Suppressor macrophage treated with lipopolysaccharide for 4 hours (primary cell): ENCODE measurements around the gene PMPCA.

Source experiments
- DNase-seq: peaks from one replicate; pipeline ENCODE4 v3.0.0-alpha.2; 2020

Gene PMPCA, protein sequence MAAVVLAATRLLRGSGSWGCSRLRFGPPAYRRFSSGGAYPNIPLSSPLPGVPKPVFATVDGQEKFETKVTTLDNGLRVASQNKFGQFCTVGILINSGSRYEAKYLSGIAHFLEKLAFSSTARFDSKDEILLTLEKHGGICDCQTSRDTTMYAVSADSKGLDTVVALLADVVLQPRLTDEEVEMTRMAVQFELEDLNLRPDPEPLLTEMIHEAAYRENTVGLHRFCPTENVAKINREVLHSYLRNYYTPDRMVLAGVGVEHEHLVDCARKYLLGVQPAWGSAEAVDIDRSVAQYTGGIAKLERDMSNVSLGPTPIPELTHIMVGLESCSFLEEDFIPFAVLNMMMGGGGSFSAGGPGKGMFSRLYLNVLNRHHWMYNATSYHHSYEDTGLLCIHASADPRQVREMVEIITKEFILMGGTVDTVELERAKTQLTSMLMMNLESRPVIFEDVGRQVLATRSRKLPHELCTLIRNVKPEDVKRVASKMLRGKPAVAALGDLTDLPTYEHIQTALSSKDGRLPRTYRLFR

DNA sequence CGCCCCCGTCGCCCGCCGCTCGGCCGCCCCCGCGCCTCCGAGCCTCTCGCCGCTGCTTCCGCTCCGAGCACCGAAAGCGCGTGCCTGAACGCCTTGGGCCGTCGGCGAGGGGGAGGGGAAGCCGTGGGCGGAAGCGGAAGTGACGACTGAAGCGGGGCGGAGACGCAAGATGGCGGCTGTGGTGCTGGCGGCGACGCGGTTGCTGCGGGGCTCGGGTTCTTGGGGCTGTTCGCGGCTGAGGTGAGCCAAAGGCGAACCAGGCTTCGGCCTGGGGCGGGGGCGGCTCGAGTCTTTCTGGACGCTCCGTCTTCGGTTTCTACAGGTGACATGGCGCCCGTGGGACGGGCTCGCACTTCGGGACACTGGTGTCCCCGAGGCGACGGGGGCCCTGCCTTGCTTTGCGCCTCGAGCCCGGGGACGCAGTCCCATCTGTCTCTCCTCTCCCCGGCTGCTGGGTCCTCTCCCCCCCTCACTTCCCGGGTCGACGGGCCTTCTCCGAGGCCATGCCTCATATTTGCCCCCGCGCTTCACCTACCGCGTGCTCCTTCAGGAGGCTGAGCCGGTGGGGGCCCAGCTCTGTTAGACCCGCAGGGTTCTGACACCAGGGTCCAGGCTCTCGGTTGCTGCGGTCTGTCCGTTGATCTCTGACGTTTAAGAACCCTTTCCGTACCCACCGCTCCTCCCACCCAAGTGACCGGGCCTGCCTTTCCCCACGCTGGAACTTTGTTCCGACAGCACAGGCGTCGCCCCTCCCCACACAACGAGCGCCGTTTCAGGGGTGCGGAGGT is at the start of gene PMPCA, which contains the start of gene ENTR1:
PMPCA (plus strand) TSS at position 159 of the 788 bp plus-strand sequence; CDS start at position 170, 11 bp downstream.
ENTR1 (minus strand) TSS at position 115 of the 788 bp plus-strand sequence. CDS start 217 bp downstream, outside the sequence.
- peak; percentile 97 for DNase-seq

DNA sequence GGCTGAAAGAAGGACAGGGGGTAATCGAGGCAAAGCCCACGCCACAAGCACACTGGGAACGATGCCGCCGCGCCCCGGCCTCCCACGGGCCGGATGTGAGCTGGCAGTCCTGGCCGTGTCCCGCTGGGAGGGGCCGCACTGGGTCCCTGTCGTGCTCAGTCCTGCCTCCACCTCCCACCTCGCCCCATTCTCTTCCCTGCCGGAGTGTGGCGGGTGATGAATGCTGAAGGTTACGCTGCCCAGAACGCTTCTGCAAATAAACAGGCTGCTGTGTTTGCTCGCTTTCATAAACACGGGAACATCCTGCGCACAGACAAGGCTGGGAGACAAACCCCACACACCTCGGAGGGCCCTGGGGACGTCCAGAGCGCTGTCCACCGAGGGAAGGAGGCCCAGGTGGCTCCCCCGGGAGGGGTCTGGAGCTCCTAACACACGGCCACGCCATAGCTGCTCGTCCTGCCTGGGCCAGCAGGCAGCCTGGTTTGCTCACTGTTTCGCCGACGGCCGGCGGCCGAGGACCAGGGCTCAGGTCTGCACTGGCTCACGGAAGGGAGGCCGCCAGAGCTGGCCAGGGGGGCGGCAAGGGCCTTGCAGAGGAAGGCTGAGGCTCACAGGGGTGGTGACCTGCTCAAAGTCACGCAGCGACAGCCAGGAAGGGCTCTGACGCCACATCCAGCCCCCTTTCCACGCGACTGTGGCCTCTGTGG is 49.3 kb upstream of the PMPCA start:
- DNase-seq = no peak

DNA sequence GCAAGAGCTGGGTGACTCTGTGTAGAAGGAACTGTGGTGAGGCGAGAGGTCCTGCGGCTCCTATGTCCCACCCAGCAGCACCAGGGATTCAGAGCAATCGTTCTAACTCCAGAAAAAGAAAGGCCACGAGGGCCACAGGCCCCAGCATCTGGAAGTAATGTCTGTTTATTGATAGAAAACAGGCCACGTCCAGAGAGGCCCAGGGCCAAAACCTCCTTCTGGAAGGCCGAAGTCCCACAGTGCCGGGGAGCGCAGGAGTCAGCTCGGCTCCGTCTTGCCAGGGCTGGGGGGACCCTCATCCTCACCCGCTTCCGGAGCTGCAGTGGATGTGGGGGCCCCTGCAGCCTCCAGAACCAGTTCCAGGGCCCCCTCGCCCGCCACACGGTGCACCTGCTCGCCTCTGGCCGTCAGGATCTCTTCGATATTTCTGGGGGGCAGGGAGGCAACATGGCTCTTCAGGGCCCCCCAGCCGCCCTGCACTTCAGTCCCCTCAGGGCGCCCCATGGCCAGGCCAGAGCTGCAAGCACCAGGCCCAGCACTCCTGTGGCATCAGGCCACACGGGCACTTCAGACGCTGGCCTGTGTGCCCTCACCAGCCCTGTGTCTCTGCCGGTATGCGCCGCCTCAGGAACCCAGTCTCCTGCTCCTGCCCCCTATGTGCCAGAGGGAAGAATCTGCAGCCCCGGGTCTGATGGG is 48.6 kb upstream of the PMPCA start:
- no peak for DNase-seq

DNA sequence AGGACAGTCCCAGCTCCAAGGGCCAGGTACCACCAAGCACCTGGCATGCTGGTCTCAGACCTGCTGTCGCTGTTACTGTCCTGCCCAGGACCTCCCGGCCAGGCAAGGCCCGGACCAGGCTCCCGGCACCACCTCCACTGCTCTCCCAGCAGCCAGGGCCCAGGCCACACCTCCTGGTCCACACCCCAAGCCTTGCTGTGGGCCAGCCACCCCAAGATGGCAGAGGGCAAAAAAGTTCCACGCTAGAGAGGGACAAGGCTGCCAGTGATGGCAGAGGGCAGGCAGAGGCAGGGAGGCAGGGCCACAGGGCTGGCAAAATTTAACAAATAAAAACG is 48.0 kb upstream of the PMPCA start:
- DNase-seq = no peak

DNA sequence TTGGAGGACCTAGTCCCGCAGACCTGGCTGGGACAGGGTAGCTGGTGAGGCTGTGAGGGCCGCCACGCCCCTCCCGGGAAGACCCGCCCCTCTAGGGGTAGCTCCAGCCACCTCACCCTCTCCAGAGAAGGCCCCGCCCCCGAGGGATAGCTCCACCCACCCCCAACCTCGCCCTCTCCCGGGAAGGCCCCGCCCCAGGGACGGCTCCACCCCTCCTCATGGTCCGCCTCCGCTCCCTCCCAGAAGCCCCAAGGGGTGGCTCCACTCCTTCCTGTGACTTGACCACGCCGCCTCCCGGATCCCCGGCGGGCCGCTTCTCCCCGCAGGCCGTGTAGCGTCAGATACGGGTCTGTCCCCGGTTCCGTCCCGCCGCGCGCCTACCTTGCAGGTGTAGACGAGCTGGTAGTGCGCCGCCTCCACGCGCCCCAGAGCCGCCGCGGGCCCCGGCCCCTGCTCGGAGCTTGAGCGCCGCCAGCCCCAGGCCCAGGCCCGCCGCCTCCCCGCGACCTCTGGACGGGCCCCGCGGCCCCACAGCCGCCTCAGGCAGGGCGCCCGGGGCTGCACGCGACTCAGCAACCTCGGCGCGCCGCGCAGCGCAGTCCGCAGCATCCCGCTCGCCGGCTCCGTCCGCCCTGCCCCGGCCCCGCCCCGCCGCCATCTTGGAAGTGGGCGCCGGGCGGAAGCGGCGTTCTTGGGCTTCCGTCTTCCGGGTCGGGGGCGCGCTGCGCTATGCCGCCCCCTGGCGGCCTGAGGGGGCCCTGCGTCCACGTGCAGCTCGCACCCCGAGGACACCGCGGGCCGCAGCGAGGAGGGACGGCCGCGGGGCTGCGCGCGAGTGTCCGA is 47.1 kb upstream of the PMPCA start, which contains the start of gene DNLZ:
DNLZ (minus strand) TSS at position 639 of the 843 bp plus-strand sequence; CDS start at position 609, 30 bp downstream.
- peak; percentile 99 for DNase-seq

DNA sequence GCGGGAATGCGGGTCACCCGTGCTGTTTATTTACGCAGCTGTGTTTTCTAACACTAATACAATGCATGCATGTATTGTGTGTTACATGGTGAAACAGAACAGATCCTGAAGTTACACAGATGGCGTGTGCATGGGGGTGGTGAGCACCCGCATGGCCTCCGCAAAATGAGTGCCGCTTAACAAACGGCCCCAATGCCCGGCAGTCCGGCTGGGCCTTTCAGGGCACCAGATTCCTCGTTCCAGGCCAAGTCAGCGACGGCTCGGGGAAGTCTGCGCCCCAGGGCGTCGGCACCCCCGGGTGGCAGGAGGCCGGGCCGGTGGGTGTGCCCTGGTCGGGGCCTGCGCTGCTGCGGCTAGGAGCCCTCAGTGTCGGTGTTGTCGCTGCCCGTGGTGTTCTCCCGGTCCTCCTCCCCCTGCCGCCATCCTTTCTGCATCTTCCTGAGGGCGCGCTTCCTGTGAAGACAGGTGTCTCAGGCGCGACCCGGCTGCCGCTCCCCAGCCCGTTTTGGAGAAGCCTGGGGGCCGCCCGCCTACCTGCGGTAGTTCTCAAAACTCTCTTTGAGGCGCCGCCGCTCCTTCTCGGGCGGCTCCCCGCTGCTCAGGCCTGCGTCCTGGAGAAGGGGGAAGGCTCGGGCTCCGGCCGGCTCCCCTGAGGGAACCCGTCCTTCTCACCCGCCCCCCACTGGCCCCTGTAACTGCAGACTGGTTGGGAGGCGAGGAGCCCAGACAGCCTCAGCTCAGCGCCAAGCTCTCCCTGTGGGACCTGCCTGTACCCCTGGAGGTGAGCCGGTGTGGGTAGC is 46.3 kb upstream of the PMPCA start:
- no peak for DNase-seq

DNA sequence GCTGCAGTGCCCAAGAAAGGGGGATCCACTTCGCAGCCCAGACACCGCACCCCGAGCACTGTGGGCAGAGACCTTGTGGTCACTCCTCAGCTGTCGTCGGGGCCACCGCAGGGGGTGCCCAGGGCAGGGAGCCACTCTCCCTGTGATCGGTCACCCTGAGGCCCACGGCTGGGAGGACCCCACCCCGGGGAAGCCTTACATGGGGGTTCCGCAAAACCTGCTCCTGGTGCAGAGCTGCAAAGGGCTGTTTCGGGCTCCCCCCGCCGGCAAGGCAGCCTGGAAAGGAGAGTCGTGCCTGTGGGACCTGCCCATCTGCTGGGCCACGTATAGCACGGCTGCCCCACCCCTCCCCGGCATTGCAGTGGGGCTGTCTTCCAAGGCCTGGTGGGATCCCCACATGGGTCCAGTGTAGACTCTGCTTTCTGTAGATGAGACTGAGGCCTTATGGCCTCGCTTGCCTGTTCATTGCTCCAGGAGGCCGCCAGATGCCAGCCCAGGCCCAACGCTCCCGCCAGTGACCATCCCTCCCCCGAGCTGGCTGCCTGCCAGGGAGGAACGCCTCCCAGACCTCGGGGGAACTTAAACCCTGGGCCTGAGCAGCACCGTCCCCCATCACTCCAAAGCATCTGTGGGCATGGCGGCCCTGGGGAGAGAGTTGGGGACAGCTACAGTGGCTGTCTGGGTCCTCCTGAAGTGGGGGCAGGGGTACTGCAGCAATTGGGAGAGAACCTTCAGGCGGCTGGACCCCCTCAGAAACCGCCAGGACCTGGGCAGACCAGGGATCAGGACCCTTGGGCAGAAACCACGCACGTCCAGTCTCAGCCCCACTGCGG is 45.3 kb upstream of the PMPCA start:
- no peak for DNase-seq

DNA sequence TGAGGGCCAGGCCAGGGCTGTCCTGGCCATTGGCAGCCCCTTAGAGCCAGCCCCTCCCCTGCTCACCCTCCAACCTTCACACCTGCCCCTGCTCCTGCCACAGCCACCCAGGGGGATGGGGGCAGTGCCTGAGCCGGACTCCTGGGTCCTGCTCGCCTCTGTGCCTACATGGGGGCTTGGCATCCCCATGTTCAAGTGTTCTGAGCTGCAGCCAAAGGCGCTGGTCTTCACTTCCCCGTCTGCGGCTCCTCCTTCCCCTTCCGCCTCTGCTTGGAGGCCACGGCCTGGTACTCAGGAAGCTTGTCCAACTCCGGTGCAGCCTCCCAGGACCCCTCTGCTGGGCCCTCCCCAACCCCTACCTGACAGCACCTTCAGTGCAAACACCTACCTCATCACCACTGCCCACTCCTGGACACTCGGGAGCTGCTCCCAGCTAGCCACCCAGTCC is 44.7 kb upstream of the PMPCA start:
- peak; percentile 61 for DNase-seq

DNA sequence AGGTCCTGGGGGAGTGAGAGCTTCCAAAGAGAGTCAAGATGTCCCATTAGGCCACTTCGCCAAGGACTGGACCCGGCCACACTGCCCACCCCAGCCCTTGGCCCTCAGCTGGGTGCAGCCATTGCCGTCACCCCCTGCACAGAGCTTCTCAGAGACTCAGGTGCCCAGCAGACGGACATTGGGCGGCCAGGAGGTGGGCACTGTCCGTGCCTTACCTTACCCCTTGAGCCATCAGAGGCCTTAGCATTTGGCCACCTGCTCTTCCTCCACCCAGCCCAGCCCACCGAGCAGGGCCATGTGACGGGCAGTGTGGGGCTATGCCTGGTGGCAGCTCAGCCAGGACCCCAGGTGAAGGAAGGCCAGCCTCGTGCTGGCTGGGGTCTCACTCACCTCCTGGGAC is 43.6 kb upstream of the PMPCA start:
- DNase-seq = no peak

DNA sequence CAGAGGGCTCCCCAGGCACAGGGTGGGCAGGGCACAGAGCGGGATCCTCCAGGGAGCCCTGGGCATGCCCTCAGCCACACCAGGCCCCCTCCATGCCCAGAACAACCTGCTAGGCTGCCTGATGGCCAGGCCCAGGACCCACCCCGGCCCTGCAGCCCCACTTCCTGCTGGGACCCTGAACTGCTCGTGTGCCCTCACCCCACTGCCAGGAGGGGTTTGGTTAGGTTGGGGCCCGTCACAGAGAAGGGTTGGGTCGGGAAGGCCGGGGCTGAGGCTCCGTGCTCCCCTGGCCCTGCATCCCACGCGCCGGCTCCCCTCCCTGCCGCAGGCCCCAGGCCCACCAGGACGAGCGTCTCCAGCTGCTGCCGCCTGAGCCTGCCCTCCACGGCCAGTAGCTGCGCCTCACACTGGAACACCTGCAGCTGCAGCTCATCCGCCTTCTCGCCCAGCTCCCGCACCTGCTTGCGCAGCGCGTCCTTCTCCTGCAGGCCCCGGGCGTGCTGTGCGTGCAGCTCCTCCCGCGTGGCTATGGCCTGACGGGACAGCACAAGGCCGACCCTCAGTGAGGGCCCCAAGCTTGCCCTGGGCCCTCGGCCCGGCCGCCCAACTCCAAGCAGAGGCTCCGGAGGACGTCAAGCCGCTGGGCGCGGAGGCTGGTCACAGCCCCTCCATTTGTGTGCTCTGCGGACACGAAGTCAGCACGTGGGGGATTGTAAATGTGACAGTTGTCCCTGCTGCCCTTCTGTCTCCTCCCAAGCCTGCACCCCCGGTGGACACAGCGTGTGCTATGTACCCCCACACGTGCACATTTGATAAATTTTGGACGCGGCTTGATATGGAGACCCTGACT is 42.9 kb upstream of the PMPCA start:
- DNase-seq = no peak

DNA sequence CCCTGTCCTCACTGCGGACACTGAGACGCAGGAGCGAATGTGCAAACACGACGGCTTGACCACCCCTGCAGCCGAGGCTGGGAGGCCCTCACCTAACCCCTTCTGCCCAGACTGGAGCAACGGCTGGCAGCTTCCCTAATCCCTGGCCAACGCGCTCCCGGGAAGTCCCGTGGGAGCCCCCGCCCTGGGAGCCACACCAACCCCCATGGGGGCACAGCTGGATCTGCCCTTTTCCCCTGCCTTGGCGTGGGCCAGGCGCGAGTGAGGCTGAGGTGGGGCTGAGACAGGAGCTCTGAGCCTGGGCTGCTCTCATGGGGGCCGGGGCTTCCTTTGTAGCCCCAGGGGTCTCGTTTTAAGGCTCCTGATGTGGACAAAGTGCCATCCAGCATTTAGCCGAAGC is 42.3 kb upstream of the PMPCA start:
- DNase-seq = no peak

DNA sequence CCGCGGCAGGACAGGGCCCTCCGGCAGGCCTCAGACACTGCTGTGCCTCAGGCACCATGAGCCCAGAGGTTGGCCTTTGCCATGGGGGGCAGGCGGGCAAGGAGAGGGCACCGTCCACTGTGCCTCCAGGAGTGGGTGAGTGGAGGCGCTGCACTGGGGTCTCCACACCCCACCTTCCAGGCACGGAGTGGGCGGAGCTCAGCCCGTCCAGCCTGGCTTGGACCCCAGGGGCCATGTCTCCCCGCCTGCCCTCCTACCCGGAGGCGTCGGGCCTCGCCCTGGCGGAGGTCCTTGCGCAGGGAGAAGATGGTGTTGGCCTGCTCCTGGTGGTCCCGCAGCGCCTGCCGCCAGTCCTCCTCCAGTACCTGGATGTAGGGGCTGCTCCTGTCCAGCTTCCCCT is 40.4 kb upstream of the PMPCA start:
- DNase-seq = no peak

DNA sequence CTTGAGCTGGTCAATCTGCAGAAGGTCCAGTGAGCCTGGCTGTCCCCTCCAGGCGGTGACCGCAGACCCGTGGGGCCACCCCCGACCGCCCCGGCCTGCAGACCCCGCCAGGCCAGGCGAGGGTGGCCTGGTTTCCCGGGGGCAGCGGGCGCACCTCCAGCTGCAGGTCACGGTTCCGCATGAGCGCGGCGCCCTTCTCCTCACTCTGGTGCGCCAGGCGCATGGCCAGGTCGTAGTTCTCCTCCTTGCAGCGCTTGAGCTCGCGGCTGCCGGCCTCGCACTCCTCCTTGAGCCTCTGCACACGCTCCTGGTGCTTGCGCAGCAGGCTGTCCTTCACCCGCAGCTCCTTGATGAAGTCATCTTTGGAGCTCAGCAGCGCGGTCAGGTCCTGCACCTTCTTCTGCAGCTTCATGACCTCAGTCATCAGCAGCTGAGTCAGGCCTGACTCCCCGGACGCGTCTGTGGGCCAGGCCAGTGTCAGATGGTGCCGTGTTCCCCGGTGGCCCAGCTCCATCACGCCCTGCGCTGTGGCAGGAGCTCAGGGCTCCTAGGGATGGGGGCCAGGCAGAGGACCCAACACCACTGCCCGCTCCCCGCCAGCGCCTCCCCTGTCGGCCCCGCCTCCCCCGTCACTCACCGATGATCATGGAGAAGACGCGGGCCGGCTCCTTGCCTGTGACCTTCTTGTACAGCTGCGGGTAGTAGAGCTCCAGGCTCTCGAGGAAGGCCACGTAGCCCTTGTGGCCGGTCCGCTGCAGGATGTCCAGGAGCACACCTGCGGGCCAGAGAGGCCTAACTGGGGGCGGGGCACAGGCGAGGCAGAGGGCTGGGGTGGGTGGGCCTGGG is 39.5 kb upstream of the PMPCA start:
- no peak for DNase-seq

DNA sequence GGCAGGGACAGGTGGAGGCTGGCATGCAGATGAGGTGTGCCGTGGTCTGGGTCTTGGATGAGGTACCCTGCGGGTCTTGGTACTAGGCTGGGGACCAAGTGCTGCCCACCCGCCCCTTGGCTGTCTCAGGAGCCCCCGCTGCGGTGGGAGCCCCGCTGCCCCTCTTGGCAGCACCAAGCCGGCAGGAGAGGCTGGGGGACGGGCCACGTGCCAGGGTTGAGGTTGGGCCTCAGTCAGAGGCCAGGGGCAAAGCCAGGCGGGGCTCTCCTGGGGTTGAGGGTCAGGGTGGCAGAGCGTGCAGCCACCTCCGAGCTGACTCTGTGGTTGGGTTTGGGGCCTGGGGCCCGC is 39.0 kb upstream of the PMPCA start:
- DNase-seq = no peak

DNA sequence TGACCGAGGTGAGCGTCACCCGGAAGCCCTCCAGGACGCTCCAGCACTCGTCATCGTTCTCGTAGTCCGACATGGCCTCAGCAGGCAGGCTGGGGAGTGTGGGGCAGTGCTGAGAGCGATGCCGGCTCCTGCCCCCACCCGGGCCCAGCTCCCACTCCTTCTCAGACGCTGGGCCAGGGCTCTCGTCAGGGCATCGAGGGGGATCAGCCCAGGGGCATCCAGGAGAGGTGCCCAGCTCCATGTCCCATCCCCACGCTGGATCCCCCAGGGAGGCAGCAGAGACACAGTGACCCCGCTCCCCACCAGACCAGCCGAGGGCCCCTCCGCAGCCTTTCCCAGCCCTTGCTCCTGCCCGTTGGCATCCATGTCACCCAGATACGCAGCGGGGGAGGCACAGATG is 38.5 kb upstream of the PMPCA start:
- no peak for DNase-seq

DNA sequence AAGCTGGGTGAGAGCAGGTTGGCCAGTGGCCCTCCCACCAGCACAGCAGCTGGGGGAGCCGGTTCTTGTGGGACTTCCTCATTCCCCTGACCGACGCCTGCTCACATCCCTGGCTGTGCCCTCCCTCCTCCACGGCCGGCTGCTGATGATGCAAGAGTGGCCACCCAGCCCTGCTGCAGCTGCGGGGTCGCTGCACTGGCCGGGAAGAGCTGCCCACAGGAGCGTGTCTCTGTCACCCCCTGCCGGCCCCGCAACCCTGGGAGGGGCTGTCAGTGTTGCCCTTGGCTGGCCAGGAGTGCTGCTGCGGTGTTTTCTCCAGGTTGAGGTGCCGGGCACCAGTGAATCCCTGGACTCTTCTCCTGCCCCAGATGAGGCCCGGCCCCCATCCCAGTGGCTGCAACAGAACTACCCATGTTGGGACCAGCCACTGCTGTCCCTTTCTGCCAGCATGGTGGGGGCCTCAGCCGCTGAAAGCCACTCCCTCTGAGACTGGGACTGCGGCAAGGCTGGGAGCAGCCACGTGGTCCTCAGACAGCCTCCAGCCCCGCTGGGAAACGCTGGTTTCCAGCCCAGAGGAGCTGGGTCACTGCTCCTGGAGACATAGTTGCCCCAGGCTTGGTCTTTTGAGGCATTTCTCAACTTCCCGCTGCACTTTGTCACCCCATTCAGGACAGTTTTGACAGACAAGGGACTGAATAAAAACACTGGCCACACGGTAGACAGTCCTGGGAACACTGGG is 37.7 kb upstream of the PMPCA start:
- peak; percentile 86 for DNase-seq
